ENCODE data around the gene SMG6.

DNA sequence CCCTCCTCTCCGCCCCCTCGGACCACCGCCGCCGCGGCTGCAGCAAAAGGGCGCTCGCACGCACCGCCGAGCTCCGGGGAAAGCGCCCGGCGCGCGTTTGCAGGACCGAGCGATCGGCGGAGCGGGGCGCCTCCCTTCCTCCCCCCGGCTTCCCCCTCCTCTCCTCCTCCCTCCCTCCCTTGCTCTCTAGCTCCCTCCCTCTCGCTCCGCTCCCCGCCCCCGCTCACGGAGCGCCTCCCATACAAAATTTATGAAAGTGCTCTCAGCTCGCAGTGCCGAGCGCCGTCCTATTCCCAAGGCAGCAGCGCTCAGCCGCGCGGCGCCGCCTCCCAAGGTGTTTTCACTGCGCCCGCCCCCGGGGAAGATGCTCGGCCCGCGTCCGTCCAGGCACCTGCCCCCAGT, 278.4 kb downstream of the SMG6 start, which contains the start of gene RTN4RL1:
- TF ChIP-seq, protein P1, sequence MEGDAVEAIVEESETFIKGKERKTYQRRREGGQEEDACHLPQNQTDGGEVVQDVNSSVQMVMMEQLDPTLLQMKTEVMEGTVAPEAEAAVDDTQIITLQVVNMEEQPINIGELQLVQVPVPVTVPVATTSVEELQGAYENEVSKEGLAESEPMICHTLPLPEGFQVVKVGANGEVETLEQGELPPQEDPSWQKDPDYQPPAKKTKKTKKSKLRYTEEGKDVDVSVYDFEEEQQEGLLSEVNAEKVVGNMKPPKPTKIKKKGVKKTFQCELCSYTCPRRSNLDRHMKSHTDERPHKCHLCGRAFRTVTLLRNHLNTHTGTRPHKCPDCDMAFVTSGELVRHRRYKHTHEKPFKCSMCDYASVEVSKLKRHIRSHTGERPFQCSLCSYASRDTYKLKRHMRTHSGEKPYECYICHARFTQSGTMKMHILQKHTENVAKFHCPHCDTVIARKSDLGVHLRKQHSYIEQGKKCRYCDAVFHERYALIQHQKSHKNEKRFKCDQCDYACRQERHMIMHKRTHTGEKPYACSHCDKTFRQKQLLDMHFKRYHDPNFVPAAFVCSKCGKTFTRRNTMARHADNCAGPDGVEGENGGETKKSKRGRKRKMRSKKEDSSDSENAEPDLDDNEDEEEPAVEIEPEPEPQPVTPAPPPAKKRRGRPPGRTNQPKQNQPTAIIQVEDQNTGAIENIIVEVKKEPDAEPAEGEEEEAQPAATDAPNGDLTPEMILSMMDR (IDR thresholded peaks at IDR 0.05), result no peak
- TF ChIP-seq POLR2A (IDR thresholded peaks at IDR 0.05), result peak in 2 of 3 donors; percentile 18 to 47
